ENCODE results near the gene TMCC2. TPM values are rescaled to one million over a fixed set of nuclear protein-coding genes. Genes with fewer than 3 reads are reported as not detected.
A peak's percentile ranks its signal among the peaks of the same experiment; 100 is the strongest.

The TMCC2 gene
- total RNA-seq, 1 experiment from 2014 or later: 2.7 TPM

- H2AFZ ChIP-seq (ENCODE audit: low read depth, low read length, poor library complexity, severe bottlenecking): no peak overlapping the region
- intact Hi-C loops (cut with micrococcal nuclease): no loop called here
Measured at GRCh38 chr1:205266611-205267305, 39.0 kb downstream of the TMCC2 start.

More at GRCh38 chr1:205266611-205267305, 39.0 kb downstream of the TMCC2 start:
- H3K9me2 ChIP-seq (ENCODE audit: insufficient read depth): no peaks in the 10 kb centered on the region
- H3K4me3 ChIP-seq (replicated peaks in 1 of 2; ENCODE audit: low read depth in 1 of 2, low read length in 2 of 2): no peak overlapping the region
- H3K36me3 ChIP-seq (ENCODE audit: control insufficient read depth in 1 of 2, insufficient read depth in 2 of 2, low read length in 2 of 2): no peaks in the 10 kb centered on the region
- no peaks in the 10 kb centered on the region for H3K79me2 ChIP-seq (ENCODE audit: insufficient read depth, low read length)
- no peak for TF ChIP-seq ELF1 (IDR thresholded peaks at IDR 0.05; ENCODE audit: borderline replicate concordance, low read depth)
- no peak for TF ChIP-seq ATF3 (IDR thresholded peaks at IDR 0.05)
- no peak for TF ChIP-seq TCF7L2 (IDR thresholded peaks at IDR 0.05; ENCODE audit: borderline replicate concordance, extremely low read depth, insufficient read depth, insufficient read length)
- TF ChIP-seq SIN3A (IDR thresholded peaks at IDR 0.05; ENCODE audit: low read depth): no peak
- no peak for TF ChIP-seq EGR1 (IDR thresholded peaks at IDR 0.05; ENCODE audit: low read depth)
- TF ChIP-seq SRF (IDR thresholded peaks at IDR 0.05; ENCODE audit: low read depth): no peak
- no peak for TF ChIP-seq EZH2 (IDR thresholded peaks at IDR 0.05)
- TF ChIP-seq POLR2A (IDR thresholded peaks at IDR 0.05; ENCODE audit: borderline replicate concordance, extremely low read depth, insufficient read depth, insufficient read length): no peak
- no peak for TF ChIP-seq ZFX (IDR thresholded peaks at IDR 0.05)
- no peak for TF ChIP-seq EZH2phosphoT487 (IDR thresholded peaks at IDR 0.05; ENCODE audit: borderline replicate concordance)
- no peak for TF ChIP-seq CEBPB (IDR thresholded peaks at IDR 0.05; ENCODE audit: low read depth)
- TF ChIP-seq, protein P1, sequence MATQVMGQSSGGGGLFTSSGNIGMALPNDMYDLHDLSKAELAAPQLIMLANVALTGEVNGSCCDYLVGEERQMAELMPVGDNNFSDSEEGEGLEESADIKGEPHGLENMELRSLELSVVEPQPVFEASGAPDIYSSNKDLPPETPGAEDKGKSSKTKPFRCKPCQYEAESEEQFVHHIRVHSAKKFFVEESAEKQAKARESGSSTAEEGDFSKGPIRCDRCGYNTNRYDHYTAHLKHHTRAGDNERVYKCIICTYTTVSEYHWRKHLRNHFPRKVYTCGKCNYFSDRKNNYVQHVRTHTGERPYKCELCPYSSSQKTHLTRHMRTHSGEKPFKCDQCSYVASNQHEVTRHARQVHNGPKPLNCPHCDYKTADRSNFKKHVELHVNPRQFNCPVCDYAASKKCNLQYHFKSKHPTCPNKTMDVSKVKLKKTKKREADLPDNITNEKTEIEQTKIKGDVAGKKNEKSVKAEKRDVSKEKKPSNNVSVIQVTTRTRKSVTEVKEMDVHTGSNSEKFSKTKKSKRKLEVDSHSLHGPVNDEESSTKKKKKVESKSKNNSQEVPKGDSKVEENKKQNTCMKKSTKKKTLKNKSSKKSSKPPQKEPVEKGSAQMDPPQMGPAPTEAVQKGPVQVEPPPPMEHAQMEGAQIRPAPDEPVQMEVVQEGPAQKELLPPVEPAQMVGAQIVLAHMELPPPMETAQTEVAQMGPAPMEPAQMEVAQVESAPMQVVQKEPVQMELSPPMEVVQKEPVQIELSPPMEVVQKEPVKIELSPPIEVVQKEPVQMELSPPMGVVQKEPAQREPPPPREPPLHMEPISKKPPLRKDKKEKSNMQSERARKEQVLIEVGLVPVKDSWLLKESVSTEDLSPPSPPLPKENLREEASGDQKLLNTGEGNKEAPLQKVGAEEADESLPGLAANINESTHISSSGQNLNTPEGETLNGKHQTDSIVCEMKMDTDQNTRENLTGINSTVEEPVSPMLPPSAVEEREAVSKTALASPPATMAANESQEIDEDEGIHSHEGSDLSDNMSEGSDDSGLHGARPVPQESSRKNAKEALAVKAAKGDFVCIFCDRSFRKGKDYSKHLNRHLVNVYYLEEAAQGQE (IDR thresholded peaks at IDR 0.05; ENCODE audit: low read depth): no peak
- TF ChIP-seq SP1 (IDR thresholded peaks at IDR 0.05; ENCODE audit: low read depth): no peak
- BruUV-seq (replicated peaks): no TSS peak
- H3K4me1 ChIP-seq (ENCODE audit: control insufficient read depth in 1 of 2, insufficient read depth in 2 of 2, low read length in 2 of 2): peaks cover 24 to 52% of the 10 kb centered on the region in 2 experiments
- DNase-seq (ENCODE audit: low read depth, low spot score) (no peak), ATAC-seq (no peak)
- H3K27me3 ChIP-seq (ENCODE audit: insufficient read depth, low read length): no peaks in the 10 kb centered on the region
- H3K9ac ChIP-seq (ENCODE audit: low read length): no peak overlapping the region
- ChIA-PET RAD21 (ENCODE audit: low non-redundant PET in 1 of 2, low total read pairs in 2 of 2, uncharacterized antibody in 2 of 2, unreplicated experiment in 2 of 2) (interaction anchor here in 1 of 2 experiments (1.2 kb wide), 1 partner anchor 59 kb away, joined by 3 read pairs; no protein-coding TSS in a partner anchor), POLR2A (no interaction called here), CTCF (interaction anchor here (0.6 to 1.6 kb wide), 2 partner anchors 10 to 278 kb away, joined by 3 to 4 read pairs; no protein-coding TSS in a partner anchor)
- H3K4me2 ChIP-seq (ENCODE audit: low read length): 0 out of 2 replicates have a peak overlapping the region, but pooled peaks have one; percentile 7
- no peaks in the 10 kb centered on the region for H3K9me3 ChIP-seq (ENCODE audit: control insufficient read depth in 1 of 2, insufficient read depth in 1 of 2, low read depth in 1 of 2, low read length in 2 of 2)
- no peak overlapping the region for H3K27ac ChIP-seq (ENCODE audit: low read depth, low read length)
- H4K20me1 ChIP-seq (ENCODE audit: insufficient read depth): no peaks in the 10 kb centered on the region
